Measurements from ENCODE around the gene EFCAB6.
A peak's percentile ranks its signal among the peaks of the same experiment; 100 is the strongest.

The EFCAB6 gene

DNA sequence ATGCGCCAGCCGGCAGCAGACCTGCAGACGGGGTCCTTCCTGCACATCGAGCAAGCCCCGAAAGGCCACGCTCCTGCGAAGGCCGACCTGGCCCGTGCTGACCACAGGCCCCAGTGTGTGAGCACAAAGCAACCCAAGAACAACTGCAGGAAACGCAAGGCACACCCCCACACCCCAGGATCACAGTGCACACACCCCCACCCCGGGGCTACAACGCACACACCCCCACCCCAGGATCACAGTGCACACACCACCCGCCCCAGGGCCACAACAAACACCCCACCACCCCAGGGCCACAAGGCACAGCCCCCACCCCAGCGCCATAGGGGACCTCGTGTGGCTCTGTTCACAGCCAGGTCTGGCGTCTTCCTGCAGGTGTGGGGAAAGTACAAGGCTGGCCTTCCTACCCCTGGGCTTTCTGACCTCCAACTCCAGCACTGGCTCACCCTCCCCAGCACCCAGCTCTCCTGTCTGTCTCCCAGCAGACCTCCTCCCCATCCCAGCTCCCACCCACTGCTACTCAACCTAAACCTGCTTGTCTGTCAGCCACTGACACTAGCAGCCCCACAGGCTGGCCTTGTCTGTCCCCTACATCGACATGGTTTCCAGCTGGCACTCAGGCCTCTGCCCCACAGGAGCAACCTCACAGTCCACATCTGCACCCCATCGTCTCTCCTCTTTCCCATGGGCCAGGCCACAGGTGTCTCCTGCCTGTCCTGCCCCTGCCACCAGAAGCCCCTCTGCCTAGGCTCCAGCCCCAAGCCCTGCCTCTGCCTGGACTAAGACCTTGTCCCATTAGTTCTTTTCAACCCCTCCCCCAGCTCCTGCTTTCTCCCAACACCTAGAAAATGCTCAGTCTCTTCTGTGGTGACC, 20.5 kb upstream of the EFCAB6 start:
- Histone ChIP-seq H3K4me3 (no peak overlapping the region), H3K27ac (no peak overlapping the region)

DNA sequence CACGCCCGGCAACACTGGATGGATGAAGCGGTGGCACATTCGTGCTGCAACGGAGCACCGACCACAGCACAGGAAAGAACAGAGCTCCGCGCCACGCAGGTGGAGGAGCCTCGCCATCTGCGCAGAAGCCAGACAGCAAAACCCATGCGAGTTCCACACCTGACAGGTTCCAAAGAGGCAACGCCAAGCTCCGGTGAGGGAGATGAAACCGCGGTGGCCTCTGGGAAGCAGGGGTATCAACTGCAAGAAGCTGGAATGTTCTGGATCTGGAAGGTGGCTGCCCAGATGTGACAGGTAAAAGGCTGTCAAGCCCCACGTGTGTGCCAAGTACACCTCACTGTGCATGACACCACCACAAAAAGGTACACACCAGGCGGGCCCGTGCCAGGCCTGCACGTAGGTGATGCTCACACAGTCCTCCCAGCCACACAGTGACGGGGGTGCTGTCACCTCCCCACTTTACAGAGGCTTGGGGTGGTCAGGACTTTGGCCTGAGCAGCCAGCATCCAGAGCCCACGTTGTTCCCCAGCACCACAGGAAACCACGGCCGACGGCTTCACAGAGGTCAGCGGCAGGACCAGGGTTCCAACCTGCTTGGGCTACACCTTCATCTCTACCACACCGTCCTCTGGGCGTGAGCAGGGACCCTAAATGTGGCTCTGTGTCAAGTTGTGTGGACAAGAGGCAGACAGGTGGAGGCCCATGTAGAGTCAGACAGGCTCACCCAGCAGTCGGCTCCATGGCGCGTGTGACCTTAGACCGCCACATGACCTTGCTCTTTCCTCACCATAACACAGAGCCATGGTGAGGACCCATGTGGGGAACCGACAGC, 19.7 kb upstream of the EFCAB6 start:
- Histone ChIP-seq H3K4me3 (no peak overlapping the region), H3K27ac (no peak overlapping the region)

- Histone ChIP-seq H3K4me3 (no peak overlapping the region), H3K27ac (peak overlapping the region in 2 of 21 experiments; percentile 20 to 75)
Measured at GRCh38 chr22:43830931-43831560, 18.9 kb upstream of the EFCAB6 start.

DNA sequence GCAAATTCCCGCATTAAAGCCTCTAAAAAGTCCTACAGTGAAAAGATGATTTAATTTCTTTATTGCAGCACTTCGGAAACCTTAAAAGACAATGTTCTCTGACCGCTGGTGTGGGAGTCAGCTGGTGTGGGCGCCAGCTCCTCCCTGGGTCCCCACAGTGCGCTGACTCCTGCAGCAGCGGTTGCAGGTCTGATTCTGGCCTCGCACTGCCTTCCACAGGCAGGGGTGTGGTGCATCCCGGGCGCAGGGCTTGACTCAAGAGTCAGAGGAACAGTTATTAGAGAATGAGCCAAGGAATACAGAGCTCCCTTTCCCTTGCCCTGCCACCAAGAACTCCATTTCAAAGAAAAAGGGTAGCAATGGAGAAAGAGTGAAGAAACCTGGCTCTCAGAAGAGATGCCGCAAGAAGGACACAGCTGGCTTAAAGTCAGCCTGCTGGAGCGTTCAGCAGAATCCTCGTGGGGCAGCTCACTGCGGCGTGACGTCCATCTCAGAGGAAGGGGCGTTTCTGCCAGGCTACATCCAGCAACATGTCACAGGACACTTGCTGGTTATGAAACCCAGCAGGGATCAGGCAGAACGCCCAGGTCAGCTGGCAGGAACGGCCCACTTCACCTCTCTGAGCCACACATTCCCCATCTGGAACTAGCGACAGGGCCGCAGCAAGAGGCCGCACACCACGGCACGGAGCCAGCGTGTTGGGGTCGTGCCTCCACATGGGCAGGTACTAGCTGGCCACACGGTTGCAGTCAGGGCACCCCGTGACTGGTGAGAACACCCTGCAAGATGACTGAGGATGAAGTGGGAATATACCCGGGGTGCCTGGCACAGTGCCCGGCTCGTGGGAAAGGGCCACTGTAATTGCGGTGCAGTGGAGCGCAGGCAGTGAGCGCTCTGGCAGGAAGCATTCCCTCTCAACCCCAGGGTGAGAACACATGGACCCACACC, 18.1 kb upstream of the EFCAB6 start:
- H3K27ac ChIP-seq = peak overlapping the region in 13 of 21 experiments; percentile 11 to 75 (median 44)
- no peak overlapping the region for H3K4me3 ChIP-seq

DNA sequence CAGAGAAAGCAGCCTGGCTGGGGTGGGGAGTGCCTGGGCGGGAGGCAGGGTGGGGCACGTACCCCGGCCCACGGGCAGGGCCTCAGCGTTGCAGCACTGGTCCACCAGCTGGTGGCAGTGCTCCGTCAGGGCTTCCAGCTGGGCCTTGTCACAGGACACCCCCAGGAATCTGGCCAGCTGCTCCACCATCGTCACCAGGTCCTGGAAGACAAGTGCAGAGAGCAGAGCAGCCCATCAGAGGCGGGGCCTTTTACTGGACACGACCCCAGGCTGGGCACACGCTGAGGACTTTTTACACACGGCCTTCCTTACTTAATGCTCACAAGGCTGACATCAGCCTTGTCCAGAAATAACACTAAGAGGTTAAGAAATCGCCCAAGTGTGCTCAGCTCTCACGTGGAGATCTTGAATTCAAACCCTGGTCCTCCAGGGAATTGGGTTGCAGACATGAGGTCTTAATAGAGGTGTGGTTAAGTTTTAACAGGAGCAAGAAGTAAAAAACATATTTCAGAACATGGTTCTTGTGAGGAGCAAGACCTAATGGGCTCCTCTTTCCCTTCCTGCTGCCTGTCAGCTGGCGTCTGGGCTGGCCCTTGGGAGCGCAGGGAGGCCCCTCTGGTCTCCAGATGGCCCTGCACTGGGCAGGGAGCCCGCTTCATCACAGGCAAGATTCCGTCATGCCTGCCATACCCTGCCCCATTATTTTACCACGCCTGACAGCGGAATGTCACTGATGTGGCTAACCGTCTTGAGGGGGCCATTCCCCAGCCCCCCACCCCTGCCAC, 17.1 kb upstream of the EFCAB6 start:
- H3K27ac ChIP-seq = peak overlapping the region in 14 of 21 experiments; percentile 11 to 75 (median 44)

GRCh38 chr22:43828725-43828997, 16.6 kb upstream of the EFCAB6 start:
- peak overlapping the region in 10 of 21 experiments; percentile 0 to 66 (median 43) for H3K27ac ChIP-seq

More for the DNA sequence above, 17.1 kb upstream of the EFCAB6 start:
- no peak overlapping the region for H3K4me3 ChIP-seq

GRCh38 chr22:43827926-43828724, 16.0 kb upstream of the EFCAB6 start:
- Histone ChIP-seq H3K4me3 (no peak overlapping the region), H3K27ac (peak overlapping the region in 3 of 21 experiments; percentile 41 to 57 (median 42))

More at GRCh38 chr22:43828725-43828997, 16.6 kb upstream of the EFCAB6 start:
- H3K4me3 ChIP-seq = no peak overlapping the region

GRCh38 chr22:43827003-43827735, 15.1 kb upstream of the EFCAB6 start:
- Histone ChIP-seq H3K4me3 (no peak overlapping the region), H3K27ac (peak overlapping the region in 10 of 21 experiments; percentile 18 to 70 (median 56))

DNA sequence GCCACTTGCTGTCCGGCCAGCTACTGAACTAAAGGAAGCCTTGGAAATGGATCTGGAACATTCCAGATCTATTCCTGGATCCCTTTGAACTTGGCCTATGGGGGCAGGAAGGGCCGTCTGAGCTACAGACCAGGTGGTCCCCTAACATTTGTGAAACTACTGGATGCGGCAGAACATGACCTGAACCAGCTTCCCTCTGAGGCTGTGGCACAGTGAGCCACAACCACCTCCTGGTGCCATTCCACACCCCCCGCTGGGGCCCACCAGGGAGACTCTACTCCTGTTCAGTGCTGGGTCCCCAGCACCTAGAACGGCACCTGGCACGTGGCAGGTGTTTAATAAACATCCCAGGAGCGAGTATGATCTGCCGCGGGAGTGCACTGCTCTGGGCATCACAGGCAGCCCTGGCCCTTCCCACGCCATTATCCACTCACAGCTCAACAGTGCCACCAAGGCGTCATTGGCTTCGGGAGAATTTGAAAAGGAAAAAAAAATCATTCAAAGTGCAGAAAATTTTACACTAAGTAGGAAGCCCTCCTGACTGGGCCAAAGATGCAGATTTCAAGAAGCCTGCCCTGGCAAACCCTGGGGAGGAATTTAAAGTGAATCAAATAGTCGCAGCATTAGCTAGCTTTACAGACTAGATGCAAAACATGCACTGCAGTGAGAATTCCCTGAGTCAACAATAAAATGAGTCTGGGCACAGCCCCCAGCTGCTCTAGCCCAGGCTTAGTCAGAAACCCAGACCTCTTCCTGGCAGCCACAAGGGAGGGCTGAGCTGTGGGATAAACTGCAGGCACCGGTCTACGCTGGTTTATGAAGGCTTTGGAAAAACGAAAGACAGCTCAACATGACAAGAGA, 14.3 kb upstream of the EFCAB6 start:
- H3K27ac ChIP-seq = peak overlapping the region in 10 of 21 experiments; percentile 18 to 70 (median 54)

GRCh38 chr22:43825651-43826050, 13.5 kb upstream of the EFCAB6 start:
- H3K4me3 ChIP-seq = no peak overlapping the region

More for the DNA sequence above, 14.3 kb upstream of the EFCAB6 start:
- H3K4me3 ChIP-seq = no peak overlapping the region

DNA sequence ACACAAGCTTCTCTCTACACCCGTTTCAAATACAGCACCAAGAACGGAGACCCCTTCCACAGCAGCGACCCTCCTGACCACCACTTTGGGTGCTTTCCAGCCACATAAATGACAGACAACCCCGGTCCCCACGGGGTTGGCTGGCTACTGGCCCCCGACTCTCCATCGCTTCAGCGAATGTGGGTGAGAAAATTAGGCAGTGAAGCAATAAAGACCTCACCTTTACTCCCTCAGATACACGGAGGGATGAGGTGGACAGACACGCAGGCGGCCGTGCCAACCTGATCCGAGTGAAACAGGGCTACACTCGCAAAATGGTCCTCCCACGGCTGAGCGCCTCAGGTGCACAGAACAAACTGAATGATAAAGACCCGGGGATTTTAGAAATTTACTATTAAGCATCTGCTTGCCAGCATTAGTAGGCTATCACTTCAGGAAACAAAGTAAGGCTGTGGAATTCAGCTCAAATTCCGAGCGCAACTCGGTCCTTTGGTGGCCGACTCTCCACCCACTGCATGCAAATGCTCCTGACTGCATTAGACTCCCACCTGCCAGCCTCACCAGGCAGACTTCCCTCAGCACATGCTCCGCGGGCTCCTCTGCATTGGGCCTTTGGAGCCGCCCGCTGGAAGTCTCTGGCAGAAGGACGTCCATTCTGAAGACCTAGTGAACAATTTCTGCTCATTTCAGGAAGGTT, 12.8 kb upstream of the EFCAB6 start:
- Histone ChIP-seq H3K4me3 (no peak overlapping the region), H3K27ac (peak overlapping the region in 1 of 21 experiments; percentile 41)

More at GRCh38 chr22:43825651-43826050, 13.5 kb upstream of the EFCAB6 start:
- H3K27ac ChIP-seq = peak overlapping the region in 5 of 21 experiments; percentile 15 to 47 (median 33)

DNA sequence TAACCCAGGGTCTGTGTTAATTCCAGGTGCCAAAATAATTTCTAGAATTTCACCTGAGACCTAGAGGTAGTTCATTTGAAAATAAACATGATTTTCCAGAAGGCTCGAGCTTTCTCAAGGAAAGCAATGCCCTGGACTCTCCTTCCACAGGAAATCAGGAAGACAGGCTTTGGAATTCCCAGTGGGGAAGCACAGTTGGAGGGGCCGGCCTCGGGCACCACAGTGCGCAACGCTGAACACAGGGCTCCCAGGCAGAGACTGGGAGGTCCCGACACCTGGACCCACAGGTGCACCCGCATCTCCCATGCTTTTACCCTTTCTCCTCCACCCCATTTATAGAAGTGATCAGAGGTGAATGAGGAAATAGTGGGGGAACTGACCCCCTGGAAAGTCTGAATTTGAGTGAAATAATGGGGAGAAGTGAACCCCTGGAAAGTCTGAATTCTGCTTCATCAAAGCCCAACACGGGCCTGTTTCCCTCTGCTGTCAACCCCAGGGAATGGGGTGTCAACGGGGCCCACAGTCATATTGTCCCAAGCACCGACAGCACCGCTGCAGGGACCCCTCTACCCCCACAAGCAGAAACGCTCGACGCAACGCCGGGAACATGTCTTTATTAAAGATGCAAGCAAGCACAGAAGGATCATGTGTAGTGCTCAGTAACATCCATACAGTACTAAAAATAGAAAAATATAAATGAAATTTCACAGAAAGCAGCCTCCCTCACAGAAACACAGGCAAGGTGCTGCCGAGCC, 12.0 kb upstream of the EFCAB6 start:
- Histone ChIP-seq H3K4me3 (no peak overlapping the region), H3K27ac (no peak overlapping the region)

DNA sequence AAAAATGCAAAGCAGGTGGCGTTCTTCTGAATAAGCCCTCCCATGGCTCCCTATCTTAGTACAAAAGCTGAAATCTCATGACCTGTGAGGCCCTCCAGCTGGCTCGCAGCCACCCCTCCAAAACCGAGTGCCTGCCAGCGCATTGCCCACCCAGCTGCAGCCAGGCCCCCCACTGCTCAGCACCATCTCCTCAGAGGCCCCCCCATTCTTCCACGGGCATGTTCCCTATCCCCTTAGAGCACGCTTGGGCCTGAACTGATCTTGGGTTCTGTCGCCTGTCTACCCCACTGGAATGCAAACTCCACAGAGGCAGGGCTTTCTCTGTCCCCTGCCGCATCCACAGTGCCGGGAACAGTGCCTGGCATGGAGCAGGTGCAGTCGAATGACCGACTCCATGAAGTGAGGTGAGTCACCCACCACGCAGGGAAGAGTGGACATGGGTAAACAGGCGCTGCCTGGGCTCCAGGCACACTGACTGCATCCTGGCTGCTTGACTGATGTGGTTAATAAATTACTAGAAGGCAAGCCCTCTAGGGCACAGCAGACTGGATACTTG, 11.3 kb upstream of the EFCAB6 start:
- Histone ChIP-seq H3K27ac (no peak overlapping the region), H3K4me3 (no peak overlapping the region)

All from skin epidermis (tissue), 12 donors.